Liver (tissue), 9 donors: ENCODE measurements around the gene LRP10. TPM values are rescaled to one million over a fixed set of nuclear protein-coding genes. Genes with fewer than 3 reads are reported as not detected.

Experiments used
- DNase-seq: peaks from one replicate; pipeline ENCODE4 v3.0.0-alpha.2; 2017; ENCODE audit warnings: low spot score
- H3K27ac ChIP-seq, 2 donors: one replicate each; pipeline ENCODE4 v1.7.0; 2013; ENCODE audit warnings: inconsistent platforms in 2 of 2, low read length in 2 of 2, control low read depth in 1 of 2, low read depth in 1 of 2, mild to moderate bottlenecking in 1 of 2
- H3K27me3 ChIP-seq, 4 donors: one replicate each; pipeline versions ENCODE4 v1.6.1 to v1.7.0; 2013; ENCODE audit warnings: low read length in 3 of 4, inconsistent platforms in 1 of 4, mild to moderate bottlenecking in 1 of 4, moderate library complexity in 1 of 4; ENCODE audit not compliant: control insufficient read depth in 4 of 4, insufficient read depth in 4 of 4
- H3K36me3 ChIP-seq, 4 donors: one replicate each; pipeline versions ENCODE4 v1.6.1 to v1.7.0; 2013; ENCODE audit warnings: low read length in 3 of 4, mild to moderate bottlenecking in 3 of 4, low read depth in 1 of 4, moderate library complexity in 1 of 4; ENCODE audit not compliant: control insufficient read depth in 4 of 4, insufficient read depth in 3 of 4
- H3K4me1 ChIP-seq, 4 donors: one replicate each; pipeline versions ENCODE4 v1.6.1 to v1.7.0; 2013; ENCODE audit warnings: low read length in 3 of 4, mild to moderate bottlenecking in 3 of 4, moderate library complexity in 1 of 4; ENCODE audit not compliant: control insufficient read depth in 4 of 4, insufficient read depth in 4 of 4
- H3K4me3 ChIP-seq, 3 donors: one replicate each; pipeline versions ENCODE4 v1.6.1 to v1.7.0; 2013; ENCODE audit warnings: low read length in 3 of 3, control low read depth in 1 of 3, low read depth in 1 of 3, mild to moderate bottlenecking in 1 of 3
- H3K9ac ChIP-seq, 2 donors: one replicate each; pipeline ENCODE4 v1.7.0; 2013; ENCODE audit warnings: low read length in 2 of 2, mild to moderate bottlenecking in 2 of 2, moderate library complexity in 2 of 2, control low read depth in 1 of 2, low read depth in 1 of 2
- H3K9me3 ChIP-seq, 4 donors: one replicate each; pipeline versions ENCODE4 v1.6.1 to v1.7.0; 2013; ENCODE audit warnings: low read length in 3 of 4; ENCODE audit not compliant: control insufficient read depth in 4 of 4
- GABPA ChIP-seq, 2 donors: IDR thresholded peaks in 1 of 2; conservative IDR thresholded peaks in 1 of 2; 2 replicates each; pipeline ENCODE4 v1.6.1; 2016; ENCODE audit warnings: antibody characterized with exemption in 2 of 2, mild to moderate bottlenecking in 1 of 2, moderate library complexity in 1 of 2
- HNF4A ChIP-seq, 2 donors: conservative IDR thresholded peaks; 2 replicates each; pipeline ENCODE4 v1.6.1; 2016; ENCODE audit warnings: antibody characterized with exemption in 2 of 2, mild to moderate bottlenecking in 2 of 2
- JUND ChIP-seq, 2 donors: IDR thresholded peaks; 2 replicates each; pipeline ENCODE4 v1.6.1; 2016; ENCODE audit warnings: antibody characterized with exemption in 2 of 2
- NR2F2 ChIP-seq: IDR thresholded peaks from 2 replicates; pipeline ENCODE4 v1.6.1; 2016; ENCODE audit warnings: antibody characterized with exemption
- REST ChIP-seq: IDR thresholded peaks from 2 replicates; pipeline ENCODE4 v1.6.1; 2016; ENCODE audit warnings: antibody characterized with exemption, mild to moderate bottlenecking
- SP1 ChIP-seq: IDR thresholded peaks from 2 replicates; pipeline ENCODE4 v1.6.1; 2018; ENCODE audit warnings: antibody characterized with exemption, mild to moderate bottlenecking
- WGBS: extraction: QIAGEN DNeasy Blood & Tissue Kit; methylation state at CpG from one replicate; pipeline ENCODE4 v1.1.7; 2013; 5-methylcytosine and 5-hydroxymethylcytosine counted together
- polyA plus RNA-seq, 2 donors: library from polyadenylated mRNA; stranded (reverse) in 1 of 2; unstranded in 1 of 2; fragments of 200-250 nt in 1 of 2; fragments of >200 nt in 1 of 2; fragmentation: Nextera tagmentation in 1 of 2; extraction: Ambion mirVana in 1 of 2; gene quantifications; one replicate each; pipeline versions ENCODE4 v1.2.1 to v1.2.3, GENCODE V29; 2013 to 2015
- total RNA-seq, 2 donors: library from RNA; depleted of rRNA; stranded (reverse); fragments of >200 nt; gene quantifications; one replicate each; pipeline ENCODE4 v1.2.3, GENCODE V29; 2014
- TF ChIP-seq, protein P1 (sequence below): IDR thresholded peaks from 2 replicates; pipeline ENCODE4 v1.6.1; 2016; ENCODE audit warnings: antibody characterized with exemption
- TF ChIP-seq, protein P2 (sequence below): IDR thresholded peaks from 2 replicates; pipeline ENCODE4 v1.6.1; 2016; ENCODE audit warnings: antibody characterized with exemption
- donor health status: healthy.
- donor health status: healthy.
- donor health status: healthy.
- donor health status: healthy.
- donor health status: healthy.

LRP10 gene
- total and polyA plus RNA-seq, 4 donors = 19.5 to 61.7 (median 31.3) TPM

GRCh38 chr14:22847661-22848341 is 23.7 kb upstream of the LRP10 start:
- Histone ChIP-seq H3K9ac (no peak overlapping the region), H3K4me1 (peaks cover 0 to 6% (median 5%) of the 10 kb centered on the region in 4 donors), H3K4me3 (no peak overlapping the region), H3K9me3 (no peaks in the 10 kb centered on the region), H3K36me3 (peaks cover 2 to 12% (median 4%) of the 10 kb centered on the region in 4 donors), H3K27me3 (no peaks in the 10 kb centered on the region), H3K27ac (peak overlapping the region; percentile 61 to 77)
- 72% methylated on average over 14 of the region's 14 CpGs for WGBS
- TF ChIP-seq REST (no peak), JUND (IDR thresholded peaks at IDR 0.05) (no peak)
- no peak for DNase-seq

DNA sequence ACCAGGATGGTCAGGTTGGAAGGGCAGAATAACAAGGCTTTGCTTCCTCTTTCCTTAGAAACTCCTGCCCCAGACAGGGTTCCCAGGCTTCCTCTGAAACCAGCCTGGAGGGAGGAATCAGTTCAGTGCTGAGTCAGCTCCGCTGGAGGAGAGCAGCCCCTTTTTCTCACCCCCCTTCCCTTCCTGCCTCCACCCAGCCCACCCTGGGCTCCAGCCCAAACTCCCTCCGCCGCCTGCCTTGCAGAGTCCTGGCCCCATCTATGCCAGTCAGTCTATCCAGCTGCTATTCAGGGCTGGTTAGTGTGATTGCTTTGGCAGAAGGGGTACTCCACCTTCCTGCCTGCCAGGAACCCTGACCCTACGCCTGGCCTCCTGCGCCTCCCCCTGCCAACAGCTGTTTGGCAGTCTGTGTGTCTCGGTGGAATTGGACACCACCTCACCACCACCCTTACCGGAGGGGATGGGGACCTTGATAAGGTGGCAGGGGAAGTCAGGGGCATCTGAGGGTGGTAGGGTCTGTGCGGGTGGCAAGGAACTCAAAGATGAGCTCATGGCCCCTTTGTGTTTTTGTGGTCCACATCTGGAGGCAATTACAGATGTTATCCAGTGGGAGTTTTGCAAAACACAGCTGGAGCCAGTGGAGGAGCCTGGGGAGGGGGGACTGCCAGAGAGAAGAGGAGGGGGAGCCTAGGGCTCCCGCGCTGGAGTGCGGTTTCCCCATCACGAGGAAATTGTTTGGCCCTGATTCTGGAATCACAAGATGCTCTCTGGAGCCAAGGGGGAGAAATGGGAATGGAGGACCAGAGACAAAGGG is 23.0 kb upstream of the LRP10 start:
- no peak overlapping the region for H3K9ac ChIP-seq
- H3K36me3 ChIP-seq = peaks cover 2 to 12% (median 4%) of the 10 kb centered on the region in 4 donors
- peaks cover 0 to 12% (median 8%) of the 10 kb centered on the region in 4 donors for H3K4me1 ChIP-seq
- no peak overlapping the region for H3K4me3 ChIP-seq
- DNase-seq = no peak
- H3K27me3 ChIP-seq = no peaks in the 10 kb centered on the region
- TF ChIP-seq NR2F2 (peak; percentile 63), GABPA (IDR thresholded peaks at IDR 0.05 in 1 of 2, conservative IDR thresholded peaks at IDR 0.05 in 1 of 2) (no peak), SP1 (no peak), HNF4A (conservative IDR thresholded peaks at IDR 0.05) (no peak), REST (no peak)
- TF ChIP-seq, protein P1, sequence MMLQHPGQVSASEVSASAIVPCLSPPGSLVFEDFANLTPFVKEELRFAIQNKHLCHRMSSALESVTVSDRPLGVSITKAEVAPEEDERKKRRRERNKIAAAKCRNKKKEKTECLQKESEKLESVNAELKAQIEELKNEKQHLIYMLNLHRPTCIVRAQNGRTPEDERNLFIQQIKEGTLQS = no peak
- TF ChIP-seq, protein P2, sequence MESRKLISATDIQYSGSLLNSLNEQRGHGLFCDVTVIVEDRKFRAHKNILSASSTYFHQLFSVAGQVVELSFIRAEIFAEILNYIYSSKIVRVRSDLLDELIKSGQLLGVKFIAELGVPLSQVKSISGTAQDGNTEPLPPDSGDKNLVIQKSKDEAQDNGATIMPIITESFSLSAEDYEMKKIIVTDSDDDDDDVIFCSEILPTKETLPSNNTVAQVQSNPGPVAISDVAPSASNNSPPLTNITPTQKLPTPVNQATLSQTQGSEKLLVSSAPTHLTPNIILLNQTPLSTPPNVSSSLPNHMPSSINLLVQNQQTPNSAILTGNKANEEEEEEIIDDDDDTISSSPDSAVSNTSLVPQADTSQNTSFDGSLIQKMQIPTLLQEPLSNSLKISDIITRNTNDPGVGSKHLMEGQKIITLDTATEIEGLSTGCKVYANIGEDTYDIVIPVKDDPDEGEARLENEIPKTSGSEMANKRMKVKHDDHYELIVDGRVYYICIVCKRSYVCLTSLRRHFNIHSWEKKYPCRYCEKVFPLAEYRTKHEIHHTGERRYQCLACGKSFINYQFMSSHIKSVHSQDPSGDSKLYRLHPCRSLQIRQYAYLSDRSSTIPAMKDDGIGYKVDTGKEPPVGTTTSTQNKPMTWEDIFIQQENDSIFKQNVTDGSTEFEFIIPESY = no peak
- H3K9me3 ChIP-seq = no peaks in the 10 kb centered on the region
- 57% methylated on average over 12 of the region's 12 CpGs for WGBS
- peak overlapping the region; percentile 61 to 77 for H3K27ac ChIP-seq
